Panc1 (cell line): ENCODE results near the gene CTDP1. TPM values are rescaled to one million over a fixed set of nuclear protein-coding genes. Genes with fewer than 3 reads are reported as not detected.
A peak's percentile ranks its signal among the peaks of the same experiment; 100 is the strongest.

ENCODE experiments used
- ATAC-seq: fragments of 200-7000 bp; cut with Tn5 transposase; 2 replicates; pipeline ENCODE4 v1.9.1; 2020; ENCODE audit warnings: mild to moderate bottlenecking, moderate library complexity
- BruUV-seq: library from RNA; stranded (reverse); fragments of 400-500 nt; replicated peaks from 2 replicates; lab custom pipeline; 2021; lab: Mats Ljungman, UMichigan
- CTCF ChIA-PET: fragments of 300-600 bp; sonication (Branson Sonifier 250); formaldehyde crosslinking; loops from one replicate; lab custom pipeline; 2022; ENCODE audit warnings: antibody characterized with exemption; lab: Charles Lee
- POLR2A ChIA-PET: fragments of 300-600 bp; sonication (Branson Sonifier 250); formaldehyde crosslinking; loops from one replicate; lab custom pipeline; 2022; ENCODE audit warnings: antibody characterized with exemption; lab: Charles Lee
- DNase-seq: peaks from one replicate; pipeline ENCODE4 v3.0.0-alpha.2; 2010; ENCODE audit warnings: low read depth, low spot score
- H3K27ac ChIP-seq: 2 replicates; pipeline ENCODE4 v1.5.1; 2011; ENCODE audit warnings: mild to moderate bottlenecking, low read length, inconsistent platforms
- H3K27me3 ChIP-seq: fragments of 200-500 bp; sonication (Bioruptor generic); 2 replicates; pipeline ENCODE4 v1.6.0; 2014; ENCODE audit warnings: low read length, inconsistent platforms; ENCODE audit not compliant: control insufficient read depth, insufficient read depth
- H3K36me3 ChIP-seq: fragments of 200-500 bp; sonication (Bioruptor generic); 2 replicates; pipeline ENCODE4 v1.5.1; 2014; ENCODE audit warnings: inconsistent platforms, mild to moderate bottlenecking, low read length, moderate library complexity; ENCODE audit not compliant: control insufficient read depth, insufficient read depth
- H3K4me1 ChIP-seq: 2 replicates; pipeline ENCODE4 v1.5.1; 2011; ENCODE audit warnings: inconsistent platforms, mild to moderate bottlenecking, low read length, moderate library complexity; ENCODE audit not compliant: control insufficient read depth, insufficient read depth
- H3K4me3 ChIP-seq, 2 experiments: 2 replicates each; pipeline ENCODE4 v1.5.1; 2011 to 2012; ENCODE audit warnings: low read depth in 2 of 2, low read length in 2 of 2, mild to moderate bottlenecking in 2 of 2, inconsistent platforms in 1 of 2, moderate library complexity in 1 of 2
- H3K9me3 ChIP-seq: fragments of 200-500 bp; sonication (Bioruptor generic); 2 replicates; pipeline ENCODE4 v1.5.1; 2014; ENCODE audit warnings: low read depth, mild to moderate bottlenecking, inconsistent platforms, low read length, moderate library complexity; ENCODE audit not compliant: control insufficient read depth, insufficient read depth
- CTCF ChIP-seq: fragments of 450-650 bp; IDR thresholded peaks from 2 replicates; pipeline ENCODE4 v1.5.1; 2017; ENCODE audit warnings: mild to moderate bottlenecking
- POLR2AphosphoS5 ChIP-seq: IDR thresholded peaks from 2 replicates; pipeline ENCODE4 v1.6.1; 2012; ENCODE audit warnings: mild to moderate bottlenecking, low read depth, low read length, moderate library complexity
- REST ChIP-seq, 2 experiments: IDR thresholded peaks; 2 replicates each; pipeline ENCODE4 v1.6.1; 2011 to 2012; ENCODE audit warnings: low read depth in 2 of 2, control low read depth in 1 of 2, low read length in 1 of 2, mild to moderate bottlenecking in 1 of 2, moderate library complexity in 1 of 2; ENCODE audit not compliant: insufficient read depth in 1 of 2
- SIN3A ChIP-seq: IDR thresholded peaks from 2 replicates; pipeline ENCODE4 v1.6.1; 2012; ENCODE audit warnings: low read depth, mild to moderate bottlenecking, low read length, moderate library complexity, borderline replicate concordance; ENCODE audit not compliant: insufficient read depth
- TCF7L2 ChIP-seq: IDR thresholded peaks from 2 replicates; pipeline ENCODE4 v1.6.1; 2011; ENCODE audit warnings: mild to moderate bottlenecking, low read depth, low read length, inconsistent platforms
- in situ Hi-C: cut with HindIII; loops from 2 replicates; pipeline ENCODE4 v1.10.0; 2016; ENCODE audit warnings: low sequenced_read_pairs, low pct_unique_long_range_greater_than_20kb
- intact Hi-C: fragments of 100-400 bp; cut with micrococcal nuclease; formaldehyde crosslinking; loops from one replicate; pipeline ENCODE4 v1.10.0; 2022; ENCODE audit not compliant: unreplicated experiment
- total RNA-seq: library from RNA; stranded (reverse); gene quantifications from one replicate; pipeline ENCODE4 v1.2.1, GENCODE V29; 2021; ENCODE audit not compliant: unreplicated experiment

Gene CTDP1
- total RNA-seq, 1 experiment from 2014 or later = 52.8 TPM

GRCh38 chr18:79642626-79643025, 37.0 kb upstream of the CTDP1 start:
- intact Hi-C loops = no loop called here
- H3K36me3 ChIP-seq = no peaks in the 10 kb centered on the region
- ChIA-PET POLR2A (no interaction called here), CTCF (interaction anchor here (0.8 kb wide), 1 partner anchor 260 kb away, joined by 3 read pairs; no protein-coding TSS in a partner anchor)
- no TSS peak for BruUV-seq
- no peaks in the 10 kb centered on the region for H3K27me3 ChIP-seq
- peaks cover 5% of the 10 kb centered on the region; the same call in 1 of the 2 replicates for H3K4me1 ChIP-seq
- H3K27ac ChIP-seq = no peak overlapping the region
- ATAC-seq (no peak), DNase-seq (no peak)
- H3K4me3 ChIP-seq = no peak overlapping the region
- in situ Hi-C loops = no loop called here
- H3K9me3 ChIP-seq = no peaks in the 10 kb centered on the region
- no peak for TF ChIP-seq POLR2AphosphoS5
- no peak for TF ChIP-seq CTCF
- TF ChIP-seq TCF7L2 = no peak
- no peak for TF ChIP-seq SIN3A
- no peak for TF ChIP-seq REST (IDR thresholded peaks at IDR 0.05; ENCODE audit: insufficient read depth in 1 of 2, low read depth in 2 of 2, low read length in 1 of 2)

GRCh38 chr18:79643054-79643984, 36.3 kb upstream of the CTDP1 start:
- Histone ChIP-seq H3K4me3 (peak overlapping the region in 1 of 2 experiments; percentile 9; a peak in 1 of 4 replicates), H3K4me1 (peaks cover 5% of the 10 kb centered on the region; the same call in 1 of the 2 replicates), H3K27ac (no peak overlapping the region), H3K9me3 (no peaks in the 10 kb centered on the region), H3K27me3 (no peaks in the 10 kb centered on the region), H3K36me3 (no peaks in the 10 kb centered on the region)
- peak; percentile 18; the same call in 1 of the 2 replicates for ATAC-seq
- no peak for DNase-seq
- ChIA-PET CTCF (interaction anchor here (0.6 kb wide), 1 partner anchor 387 kb away, joined by 5 read pairs; no protein-coding TSS in a partner anchor), POLR2A (no interaction called here)
- no TSS peak for BruUV-seq
- TF ChIP-seq SIN3A = no peak
- no peak for TF ChIP-seq CTCF
- no peak for TF ChIP-seq POLR2AphosphoS5
- TF ChIP-seq TCF7L2 = no peak
- TF ChIP-seq REST (IDR thresholded peaks at IDR 0.05; ENCODE audit: insufficient read depth in 1 of 2, low read depth in 2 of 2, low read length in 1 of 2) = no peak
- in situ Hi-C loops = no loop called here
- intact Hi-C loops = no loop called here
